CD14-positive monocyte (primary cell): Measurements from ENCODE around the gene ZNF132. TPM values are rescaled to one million over a fixed set of nuclear protein-coding genes. Genes with fewer than 3 reads are reported as not detected.

Experiments used
- DNase-seq, 3 donors: peaks; one replicate each; pipeline ENCODE4 v3.0.0-alpha.2; 2011 to 2022
- H2AFZ ChIP-seq: 2 replicates; pipeline ENCODE4 v1.6.0; 2012; ENCODE audit warnings: mild to moderate bottlenecking, low read depth, low read length, inconsistent platforms; ENCODE audit not compliant: insufficient read depth, poor library complexity, severe bottlenecking
- H3K27ac ChIP-seq, 2 donors: 1 replicate in 1 of 2; 2 replicates in 1 of 2; pipeline ENCODE4 v1.5.1; 2012 to 2013; ENCODE audit warnings: low read length in 2 of 2, control low read depth in 1 of 2, inconsistent platforms in 1 of 2, low read depth in 1 of 2, mild to moderate bottlenecking in 1 of 2
- H3K27me3 ChIP-seq, 2 donors: one replicate each; pipeline versions ENCODE4 v1.6.0 to v1.6.1; 2011 to 2013; ENCODE audit warnings: low read length in 2 of 2; ENCODE audit not compliant: control insufficient read depth in 2 of 2, insufficient read depth in 2 of 2
- H3K36me3 ChIP-seq, 2 donors: replicated peaks in 1 of 2; 1 replicate in 1 of 2; 2 replicates in 1 of 2; pipeline versions ENCODE4 v1.5.1 to v1.6.1; 2012 to 2013; ENCODE audit warnings: low read length in 2 of 2, control low read depth in 1 of 2, inconsistent platforms in 1 of 2, mild to moderate bottlenecking in 1 of 2; ENCODE audit not compliant: insufficient read depth in 2 of 2, control insufficient read depth in 1 of 2
- H3K4me1 ChIP-seq, 2 donors: 1 replicate in 1 of 2; 2 replicates in 1 of 2; pipeline versions ENCODE4 v1.5.1 to v1.6.1; 2012 to 2013; ENCODE audit warnings: low read length in 2 of 2, control low read depth in 1 of 2, inconsistent platforms in 1 of 2, mild to moderate bottlenecking in 1 of 2, moderate library complexity in 1 of 2; ENCODE audit not compliant: insufficient read depth in 2 of 2, control insufficient read depth in 1 of 2
- H3K4me2 ChIP-seq: replicated peaks from 2 replicates; pipeline ENCODE3; 2012; ENCODE audit warnings: low read length, moderate library complexity, mild to moderate bottlenecking; ENCODE audit not compliant: poor library complexity, severe bottlenecking; ENCODE audit errors: extremely low read depth
- H3K4me3 ChIP-seq, 3 experiments: fragments of 200-600 bp in 1 of 3; sonication (generic) in 1 of 3; replicated peaks in 1 of 3; 1 replicate in 2 of 3; 2 replicates in 1 of 3; pipeline ENCODE4 v1.5.1; 2011 to 2013; ENCODE audit warnings: low read length in 3 of 3, mild to moderate bottlenecking in 3 of 3, control low read depth in 2 of 3, low read depth in 2 of 3, inconsistent platforms in 1 of 3, moderate library complexity in 1 of 3
- H3K79me2 ChIP-seq: 2 replicates; pipeline ENCODE4 v1.6.0; 2012; ENCODE audit warnings: mild to moderate bottlenecking, control low read depth, inconsistent platforms, low read length, moderate library complexity; ENCODE audit not compliant: insufficient read depth
- H3K9ac ChIP-seq: 2 replicates; pipeline ENCODE4 v1.6.0; 2017; ENCODE audit warnings: low read length, mild to moderate bottlenecking; ENCODE audit not compliant: insufficient read depth, poor library complexity, severe bottlenecking
- H3K9me3 ChIP-seq, 2 donors: replicated peaks in 1 of 2; 1 replicate in 1 of 2; 2 replicates in 1 of 2; pipeline versions ENCODE4 v1.5.1 to v1.6.1; 2012 to 2013; ENCODE audit warnings: low read length in 2 of 2, control low read depth in 1 of 2; ENCODE audit not compliant: control insufficient read depth in 1 of 2, insufficient read depth in 1 of 2
- H4K20me1 ChIP-seq: 2 replicates; pipeline ENCODE4 v1.6.0; 2012; ENCODE audit warnings: mild to moderate bottlenecking, low read length, control low read depth, moderate library complexity; ENCODE audit not compliant: insufficient read depth
- H3K27ac Mint-ChIP-seq, 7 donors: one replicate each; pipeline ENCODE4 v1.8.0; 2020; ENCODE audit warnings: mild to moderate bottlenecking in 7 of 7, mixed read lengths in 7 of 7, moderate library complexity in 6 of 7, inconsistent platforms in 2 of 7
- H3K27me3 Mint-ChIP-seq, 3 donors: one replicate each; pipeline ENCODE4 v1.8.0; 2021 to 2022; ENCODE audit warnings: low read depth in 3 of 3, mild to moderate bottlenecking in 3 of 3, mixed read lengths in 3 of 3, moderate library complexity in 3 of 3, inconsistent platforms in 1 of 3
- H3K36me3 Mint-ChIP-seq, 2 donors: one replicate each; pipeline ENCODE4 v1.8.0; 2020; ENCODE audit warnings: mixed read lengths in 2 of 2, inconsistent platforms in 1 of 2, mild to moderate bottlenecking in 1 of 2
- H3K4me1 Mint-ChIP-seq: one replicate; pipeline ENCODE4 v1.8.0; 2020; ENCODE audit warnings: mild to moderate bottlenecking, mixed read lengths
- H3K4me3 Mint-ChIP-seq, 2 donors: one replicate each; pipeline ENCODE4 v1.8.0; 2020; ENCODE audit warnings: mild to moderate bottlenecking in 2 of 2, mixed read lengths in 2 of 2, moderate library complexity in 1 of 2
- H3K9me3 Mint-ChIP-seq, 7 donors: one replicate each; pipeline ENCODE4 v1.8.0; 2020 to 2022; ENCODE audit warnings: mixed read lengths in 7 of 7, mild to moderate bottlenecking in 6 of 7, moderate library complexity in 6 of 7, inconsistent platforms in 2 of 7
- CTCF ChIP-seq: fragments of 200-600 bp; IDR thresholded peaks from one replicate; pipeline ENCODE4 v1.8.0; 2022; ENCODE audit warnings: antibody characterized with exemption, mild to moderate bottlenecking
- WGBS: methylation state at CpG from one replicate; pipeline ENCODE4 v1.1.5; 2013; ENCODE audit warnings: missing lambda C conversion rate; ENCODE audit not compliant: insufficient coverage; 5-methylcytosine and 5-hydroxymethylcytosine counted together
- intact Hi-C, 2 donors: fragments of 100-400 bp; cut with micrococcal nuclease; formaldehyde crosslinking; loops; one replicate each; pipeline versions ENCODE4 v1.15.0 to v1.15.1; 2023
- polyA plus RNA-seq, 3 donors: library from polyadenylated mRNA; depleted of rRNA in 1 of 3; unstranded in 2 of 3; stranded (reverse) in 1 of 3; fragments of 300-500 nt in 2 of 3; fragments of >200 nt in 1 of 3; fragmentation: Illumina TruSeq in 2 of 3; gene quantifications; 1 replicate in 2 of 3; 2 replicates in 1 of 3; pipeline ENCODE4 v1.2.3, GENCODE V29; 2012 to 2021

ZNF132 gene
- polyA plus RNA-seq, 3 donors = 0.40 to 0.92 (median 0.75) TPM

GRCh38 chr19:58408152-58409009 lies 31.6 kb downstream of the ZNF132 start, which contains the start of gene ZNF584:
Gene ZNF584 (plus strand): TSS chr19:58408649. CDS start chr19:58409148, 499 bp downstream.
- Histone ChIP-seq H3K79me2 (peaks cover 3% of the 10 kb centered on the region), H3K9ac (peak within 1 kb of the TSS; percentile 75), H3K4me3 (peak within 1 kb of the TSS; percentile 61 to 96 (median 72)), H3K4me1 (peaks cover 16 to 22% of the 10 kb centered on the region in 2 donors), H3K27me3 (no peaks in the 10 kb centered on the region), H3K27ac (peak within 1 kb of the TSS; percentile 85 to 88), H3K36me3 (no peaks in the 10 kb centered on the region), H3K4me2 (peak within 1 kb of the TSS; percentile 97), H2AFZ (peak within 1 kb of the TSS; percentile 99), H4K20me1 (no peaks in the 10 kb centered on the region), H3K9me3 (no peaks in the 10 kb centered on the region)
- DNase-seq = peak; percentile 90 to 93 (median 92)
- intact Hi-C loops = loop anchor here in 1 of 2 donors (5.0 kb wide), 1 partner anchor 81 kb away; the partner anchor contains the start of gene ZSCAN22
- peak; percentile 14 for TF ChIP-seq CTCF
- H3K9me3 Mint-ChIP-seq = peaks cover 0 to 10% (median 2%) of the 10 kb centered on the region in 7 donors
- H3K4me1 Mint-ChIP-seq = peaks cover 26% of the 10 kb centered on the region
- H3K36me3 Mint-ChIP-seq = peaks cover 0 to 2% of the 10 kb centered on the region in 2 donors
- peaks cover 0 to 5% (median 5%) of the 10 kb centered on the region in 3 donors for H3K27me3 Mint-ChIP-seq
- H3K27ac Mint-ChIP-seq = peak within 1 kb of the TSS; percentile 89 to 98 (median 94)
- H3K4me3 Mint-ChIP-seq = peak within 1 kb of the TSS; percentile 84 to 92
- under 1% methylated on average over 100 of the region's 100 CpGs for WGBS

- 20% methylated on average over 19 of the region's 22 CpGs for WGBS
Measured at GRCh38 chr19:58407658-58408151, 32.2 kb downstream of the ZNF132 start.

More at GRCh38 chr19:58407658-58408151, 32.2 kb downstream of the ZNF132 start:
- H3K4me1 ChIP-seq = peaks cover 16 to 22% of the 10 kb centered on the region in 2 donors
- Mint-ChIP-seq H3K4me1 (peaks cover 26% of the 10 kb centered on the region), H3K9me3 (peaks cover 0 to 5% (median 0%) of the 10 kb centered on the region in 7 donors), H3K4me3 (peak overlapping the region; percentile 84 to 92), H3K36me3 (peaks cover 0 to 2% of the 10 kb centered on the region in 2 donors), H3K27me3 (peaks cover 0 to 5% (median 5%) of the 10 kb centered on the region in 3 donors), H3K27ac (peak overlapping the region; percentile 89 to 98 (median 94))
- TF ChIP-seq CTCF = no peak
- no peaks in the 10 kb centered on the region for H3K36me3 ChIP-seq
- H4K20me1 ChIP-seq = no peaks in the 10 kb centered on the region
- peak overlapping the region; percentile 99 for H2AFZ ChIP-seq
- H3K4me2 ChIP-seq = peak overlapping the region; percentile 97
- intact Hi-C loops = loop anchor here in 1 of 2 donors (5.0 kb wide), 1 partner anchor 80 kb away; the partner anchor contains the start of gene ZSCAN22
- H3K27me3 ChIP-seq = no peaks in the 10 kb centered on the region
- H3K4me3 ChIP-seq = peak overlapping the region; percentile 61 to 96 (median 72)
- H3K79me2 ChIP-seq = peaks cover 3% of the 10 kb centered on the region
- peak overlapping the region; percentile 75 for H3K9ac ChIP-seq
- no peak for DNase-seq
- peak overlapping the region; percentile 85 to 88 for H3K27ac ChIP-seq
- no peaks in the 10 kb centered on the region for H3K9me3 ChIP-seq
